Stomach (tissue), 4 donors: Measurements from ENCODE around the gene CCIN.
"Not testable (repeated sequence)": the region's sequence is repeated elsewhere in the genome, so short reads cannot be mapped to it uniquely, and the experiment has no call there.

Source experiments
- EP300 ChIP-seq: sonication (generic); formaldehyde crosslinking; IDR thresholded peaks from one replicate; pipeline ENCODE4 v1.6.1; 2017; ENCODE audit warnings: antibody characterized with exemption
- POLR2A ChIP-seq, 4 donors: fragments of 450-650 bp; IDR thresholded peaks; one replicate each; pipeline ENCODE4 v1.6.1; 2016; ENCODE audit warnings: antibody characterized with exemption in 4 of 4, control low read depth in 2 of 4, mild to moderate bottlenecking in 1 of 4, moderate library complexity in 1 of 4
- POLR2AphosphoS5 ChIP-seq, 3 donors: sonication (generic); formaldehyde crosslinking; IDR thresholded peaks; one replicate each; pipeline ENCODE4 v1.6.1; 2016; ENCODE audit warnings: antibody characterized with exemption in 3 of 3
- TF ChIP-seq, protein P1 (sequence below), 7 experiments: fragments of 450-650 bp in 4 of 7; fragments of 200-600 bp in 3 of 7; sonication (generic) in 3 of 7; IDR thresholded peaks; one replicate each; pipeline ENCODE4 v1.5.1; 2016 to 2019; ENCODE audit warnings: antibody characterized with exemption in 7 of 7, control low read depth in 2 of 7, mild to moderate bottlenecking in 1 of 7

DNA sequence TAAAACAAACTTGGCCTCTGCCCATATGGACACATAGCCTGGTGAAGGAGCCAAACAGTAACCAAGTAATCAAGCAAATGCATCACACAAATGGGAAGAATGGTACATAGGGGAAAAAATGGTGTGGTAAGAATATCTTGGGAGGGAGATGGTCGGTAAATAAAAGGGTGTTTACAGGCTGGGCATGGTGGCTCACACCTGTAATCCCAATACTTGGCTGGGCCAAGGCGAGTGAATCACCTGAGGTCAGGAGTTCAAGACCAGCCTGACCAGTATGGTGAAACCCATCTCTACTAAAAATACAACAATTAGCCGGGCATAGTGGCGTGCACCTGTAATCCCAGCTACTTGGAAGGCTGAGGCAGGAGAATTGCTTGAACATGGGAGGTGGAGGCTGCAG, 9.7 kb upstream of the CCIN start:
- TF ChIP-seq POLR2AphosphoS5 (IDR thresholded peaks at IDR 0.05); POLR2A (IDR thresholded peaks at IDR 0.05); EP300: not testable (repeated sequence)
- TF ChIP-seq, protein P1, sequence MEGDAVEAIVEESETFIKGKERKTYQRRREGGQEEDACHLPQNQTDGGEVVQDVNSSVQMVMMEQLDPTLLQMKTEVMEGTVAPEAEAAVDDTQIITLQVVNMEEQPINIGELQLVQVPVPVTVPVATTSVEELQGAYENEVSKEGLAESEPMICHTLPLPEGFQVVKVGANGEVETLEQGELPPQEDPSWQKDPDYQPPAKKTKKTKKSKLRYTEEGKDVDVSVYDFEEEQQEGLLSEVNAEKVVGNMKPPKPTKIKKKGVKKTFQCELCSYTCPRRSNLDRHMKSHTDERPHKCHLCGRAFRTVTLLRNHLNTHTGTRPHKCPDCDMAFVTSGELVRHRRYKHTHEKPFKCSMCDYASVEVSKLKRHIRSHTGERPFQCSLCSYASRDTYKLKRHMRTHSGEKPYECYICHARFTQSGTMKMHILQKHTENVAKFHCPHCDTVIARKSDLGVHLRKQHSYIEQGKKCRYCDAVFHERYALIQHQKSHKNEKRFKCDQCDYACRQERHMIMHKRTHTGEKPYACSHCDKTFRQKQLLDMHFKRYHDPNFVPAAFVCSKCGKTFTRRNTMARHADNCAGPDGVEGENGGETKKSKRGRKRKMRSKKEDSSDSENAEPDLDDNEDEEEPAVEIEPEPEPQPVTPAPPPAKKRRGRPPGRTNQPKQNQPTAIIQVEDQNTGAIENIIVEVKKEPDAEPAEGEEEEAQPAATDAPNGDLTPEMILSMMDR (IDR thresholded peaks at IDR 0.05) = not testable (repeated sequence)
